SK-N-MC (cell line): ENCODE data around the gene TEX30.
A peak's percentile ranks its signal among the peaks of the same experiment; 100 is the strongest.

ENCODE experiments used
- EZH2 ChIP-seq: fragments of 200-600 bp; sonication (generic); IDR thresholded peaks from one replicate; pipeline ENCODE4 v1.6.1; 2017; ENCODE audit warnings: antibody characterized with exemption
- FOXP2 ChIP-seq: optimal IDR thresholded peaks from 2 replicates; pipeline ENCODE3; 2011; ENCODE audit warnings: mild to moderate bottlenecking, moderate library complexity; ENCODE audit not compliant: insufficient read depth; ENCODE audit errors: extremely low read length, control extremely low read depth
- POLR2AphosphoS5 ChIP-seq: IDR thresholded peaks from 2 replicates; pipeline ENCODE4 v1.6.1; 2012; ENCODE audit warnings: mild to moderate bottlenecking, low read depth, low read length, borderline replicate concordance

DNA sequence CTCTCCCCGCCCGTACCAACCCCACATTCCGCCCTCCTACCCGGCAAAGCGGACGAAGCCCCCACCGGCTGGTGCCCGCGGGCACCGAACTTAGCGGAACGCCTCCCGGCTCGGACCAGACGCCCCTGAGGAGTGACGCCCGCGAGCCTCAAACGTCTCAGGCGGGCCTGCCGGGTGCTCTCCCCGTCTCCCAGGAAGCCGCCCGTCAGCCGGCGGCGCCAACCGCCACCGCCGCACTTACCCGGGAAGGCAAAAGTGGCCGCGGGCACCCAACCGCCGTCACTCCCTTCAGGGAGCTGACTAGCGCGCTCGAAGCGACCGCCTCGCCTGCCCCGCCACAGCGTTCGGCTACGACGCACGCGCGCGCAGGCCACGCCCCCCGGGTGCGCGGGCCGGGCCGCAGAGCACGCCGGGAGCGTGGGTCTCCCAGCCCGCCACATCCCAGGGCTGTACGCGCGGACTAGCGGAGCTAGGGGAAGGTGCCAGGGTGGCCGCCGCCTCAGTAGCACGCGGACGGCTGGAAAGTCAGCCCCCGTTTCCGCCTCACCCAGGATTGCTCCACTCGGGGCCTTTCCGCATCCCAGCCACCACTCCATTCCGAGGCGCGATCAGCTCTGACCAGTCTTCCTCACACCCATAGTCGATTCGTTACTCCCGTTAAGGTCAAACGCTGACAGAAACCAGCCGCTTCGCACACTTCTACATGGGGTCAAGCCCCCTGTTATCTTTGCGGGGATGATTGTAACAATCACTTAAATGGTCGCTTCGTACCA, at the start of gene TEX30:
- no peak for TF ChIP-seq EZH2
- TF ChIP-seq POLR2AphosphoS5, result peak; percentile 92
- no peak for TF ChIP-seq FOXP2
